Pancreas (tissue), 10 donors: ENCODE data around the gene MX2. TPM values are rescaled to one million over a fixed set of nuclear protein-coding genes. Genes with fewer than 3 reads are reported as not detected.

Source experiments
- ATAC-seq, 4 donors: fragments of 200-7000 bp; cut with Tn5 transposase; one replicate each; pipeline versions ENCODE4 v1.8.0 to v1.9.1; 2020; ENCODE audit warnings: mild to moderate bottlenecking in 4 of 4, moderate library complexity in 4 of 4
- DNase-seq, 6 donors: peaks; one replicate each; pipeline ENCODE4 v3.0.0-alpha.2; 2020
- FAIRE-seq: peaks from 2 replicates; lab custom pipeline; 2012; peaks lifted over from hg19 to GRCh38; lab: Jason Lieb, UNC
- H3K27ac ChIP-seq, 4 donors: fragments of 200-600 bp; sonication (generic); 1 replicate in 3 of 4; 2 replicates in 1 of 4; pipeline versions ENCODE4 v1.5.0 to v1.8.0; 2020
- H3K27me3 ChIP-seq, 4 donors: fragments of 200-600 bp; one replicate each; pipeline ENCODE4 v1.8.0; 2021
- H3K36me3 ChIP-seq, 3 donors: fragments of 200-600 bp; sonication (generic) in 1 of 3; one replicate each; pipeline versions ENCODE4 v1.5.0 to v1.8.0; 2020 to 2021
- H3K4me1 ChIP-seq, 3 donors: fragments of 200-600 bp; one replicate each; pipeline ENCODE4 v1.8.0; 2021
- H3K4me3 ChIP-seq, 4 donors: fragments of 200-600 bp; sonication (generic) in 2 of 4; one replicate each; pipeline versions ENCODE4 v1.5.0 to v1.8.0; 2020 to 2021
- H3K9me3 ChIP-seq, 4 donors: fragments of 200-600 bp; one replicate each; pipeline ENCODE4 v1.8.0; 2021
- WGBS, 2 donors: extraction: QIAGEN DNeasy Blood & Tissue Kit; methylation state at CpG; one replicate each; pipeline ENCODE4 v1.1.7; 2013; 5-methylcytosine and 5-hydroxymethylcytosine counted together
- intact Hi-C, 3 donors: fragments of 100-400 bp; cut with DNase I; formaldehyde crosslinking; loops; one replicate each; pipeline versions ENCODE4 v1.11.1 to v1.14.2; 2022
- polyA plus RNA-seq, 2 donors: library from polyadenylated mRNA; stranded (reverse); fragments of 200-250 nt; gene quantifications; one replicate each; pipeline ENCODE4 v1.2.3, GENCODE V29; 2013
- total RNA-seq, 6 donors: library from RNA; stranded (reverse); fragmentation: NEBNext Ultra II Directional in 4 of 6; extraction: Animal tissue kit (Norgen Biotek cat#: 25700) in 4 of 6; gene quantifications; one replicate each; pipeline versions ENCODE4 v1.2.1 to v1.2.4, GENCODE V29; 2021 to 2023
- TF ChIP-seq, protein P1 (sequence below), 4 donors: fragments of 200-600 bp; sonication (generic) in 3 of 4; IDR thresholded peaks; one replicate each; pipeline versions ENCODE4 v1.5.0 to v1.8.0; 2021; ENCODE audit warnings: antibody characterized with exemption in 4 of 4
- donor health status: healthy with polysubstance abuse.
- donor health status: DM: no; HTN: no; CAD: no; lungs with moderate emphysema.
- donor health status: DM: no; HTN: no; CAD: no.
- donor health status: control.
- donor health status: control.
- donor health status: Bipolar disorder and iron deficiency.
- donor health status: DM: yes; HTN: yes; CAD: no.
- donor health status: DM: no; HTN: no; CAD: no.
- donor health status: DM: no; HTN: no; CAD: no.
- donor health status: DM: yes; HTN: yes; CAD: no.

Gene MX2
- total and polyA plus RNA-seq, 8 donors, result 2.0 to 5.4 (median 4.1) TPM

DNA sequence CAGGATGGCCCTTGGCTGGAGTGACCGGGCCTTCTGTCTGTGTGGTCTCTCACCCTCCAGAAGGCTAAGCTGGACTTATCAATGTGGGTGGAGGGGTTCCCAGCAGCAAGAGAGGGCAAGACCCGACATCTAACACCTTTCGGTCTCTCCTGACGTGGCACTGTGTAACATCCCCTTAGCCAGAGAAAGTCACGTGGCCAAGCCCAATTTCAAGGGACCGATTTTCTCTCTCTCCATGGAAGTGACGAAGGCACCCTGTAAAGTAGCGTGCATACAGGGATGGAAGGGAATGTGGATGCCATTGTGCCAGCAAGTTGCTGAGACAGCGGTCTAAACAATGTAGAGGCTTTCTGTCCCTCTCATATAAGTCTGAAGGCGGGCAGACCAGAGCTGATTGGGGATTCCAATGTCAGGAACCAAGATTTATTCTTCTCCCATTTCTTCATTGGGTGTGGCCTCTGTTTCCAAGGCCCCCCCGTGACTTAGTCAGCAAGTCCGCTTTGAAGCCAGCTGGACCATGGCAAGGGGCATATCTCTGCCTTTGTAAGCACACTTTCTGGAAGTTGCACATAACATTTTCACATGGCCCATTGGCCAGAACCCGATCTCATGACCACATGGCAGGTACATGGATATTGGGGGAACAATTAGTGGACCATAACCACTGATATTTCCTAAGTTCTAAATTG lies 76.7 kb downstream of the MX2 start:
- Histone ChIP-seq H3K4me1 (no peaks in the 10 kb centered on the region), H3K27ac (no peak overlapping the region), H3K27me3 (no peaks in the 10 kb centered on the region), H3K4me3 (no peak overlapping the region), H3K9me3 (no peaks in the 10 kb centered on the region), H3K36me3 (peaks cover 0 to 12% (median 7%) of the 10 kb centered on the region in 3 donors)
- DNase-seq (no peak), FAIRE-seq (no peak), ATAC-seq (no peak)
- 84 to 87% methylated on average over 13 of the region's 13 CpGs for whole genome bisulfite sequencing, 2 donors
- TF ChIP-seq, protein P1, sequence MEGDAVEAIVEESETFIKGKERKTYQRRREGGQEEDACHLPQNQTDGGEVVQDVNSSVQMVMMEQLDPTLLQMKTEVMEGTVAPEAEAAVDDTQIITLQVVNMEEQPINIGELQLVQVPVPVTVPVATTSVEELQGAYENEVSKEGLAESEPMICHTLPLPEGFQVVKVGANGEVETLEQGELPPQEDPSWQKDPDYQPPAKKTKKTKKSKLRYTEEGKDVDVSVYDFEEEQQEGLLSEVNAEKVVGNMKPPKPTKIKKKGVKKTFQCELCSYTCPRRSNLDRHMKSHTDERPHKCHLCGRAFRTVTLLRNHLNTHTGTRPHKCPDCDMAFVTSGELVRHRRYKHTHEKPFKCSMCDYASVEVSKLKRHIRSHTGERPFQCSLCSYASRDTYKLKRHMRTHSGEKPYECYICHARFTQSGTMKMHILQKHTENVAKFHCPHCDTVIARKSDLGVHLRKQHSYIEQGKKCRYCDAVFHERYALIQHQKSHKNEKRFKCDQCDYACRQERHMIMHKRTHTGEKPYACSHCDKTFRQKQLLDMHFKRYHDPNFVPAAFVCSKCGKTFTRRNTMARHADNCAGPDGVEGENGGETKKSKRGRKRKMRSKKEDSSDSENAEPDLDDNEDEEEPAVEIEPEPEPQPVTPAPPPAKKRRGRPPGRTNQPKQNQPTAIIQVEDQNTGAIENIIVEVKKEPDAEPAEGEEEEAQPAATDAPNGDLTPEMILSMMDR (IDR thresholded peaks at IDR 0.05), result no peak
- intact Hi-C loops, result no loop called here

DNA sequence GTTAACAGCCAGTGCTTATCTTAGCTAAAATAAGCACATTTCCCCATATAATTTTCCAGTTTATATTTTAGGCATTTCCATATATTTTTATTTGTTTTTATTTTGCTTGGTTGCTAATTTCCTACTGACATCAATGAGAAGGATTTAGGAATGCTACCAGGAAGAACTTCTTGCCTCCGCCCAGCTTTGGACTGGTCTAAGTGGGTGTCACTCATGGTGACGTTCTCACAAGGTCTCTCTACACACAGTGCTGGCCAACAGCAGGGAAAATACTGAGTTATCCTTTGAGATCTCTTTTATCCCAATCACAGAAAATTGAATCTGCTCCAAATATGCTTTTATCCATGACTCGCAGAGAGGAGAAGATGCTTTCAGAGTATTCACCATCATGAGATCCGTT lies 77.4 kb downstream of the MX2 start:
- H3K27me3 ChIP-seq, result no peaks in the 10 kb centered on the region
- TF ChIP-seq, protein P1 (IDR thresholded peaks at IDR 0.05), result no peak
- H3K4me1 ChIP-seq, result no peaks in the 10 kb centered on the region
- H3K36me3 ChIP-seq, result peaks cover 0 to 12% (median 7%) of the 10 kb centered on the region in 3 donors
- H3K4me3 ChIP-seq, result no peak overlapping the region
- no peaks in the 10 kb centered on the region for H3K9me3 ChIP-seq
- FAIRE-seq (no peak), DNase-seq (no peak), ATAC-seq (no peak)
- WGBS, 2 donors, result 67 to 70% methylated on average over 4 of the region's 4 CpGs
- H3K27ac ChIP-seq, result no peak overlapping the region
- intact Hi-C loops, result no loop called here

DNA sequence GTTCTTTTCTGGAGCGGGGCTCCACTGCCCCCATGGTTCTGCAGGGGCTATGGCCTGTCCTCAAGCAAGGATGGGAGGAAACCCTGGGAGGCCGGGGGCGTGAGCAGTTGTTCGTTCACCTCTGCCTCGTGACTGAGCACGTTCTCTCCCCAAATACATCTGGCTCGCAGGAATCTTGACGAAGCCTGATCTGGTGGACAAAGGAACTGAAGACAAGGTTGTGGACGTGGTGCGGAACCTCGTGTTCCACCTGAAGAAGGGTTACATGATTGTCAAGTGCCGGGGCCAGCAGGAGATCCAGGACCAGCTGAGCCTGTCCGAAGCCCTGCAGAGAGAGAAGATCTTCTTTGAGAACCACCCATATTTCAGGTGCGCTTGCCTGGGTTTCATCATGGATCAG lies 79.7 kb downstream of the MX2 start:
- H3K36me3 ChIP-seq, result peaks cover 0 to 11% (median 6%) of the 10 kb centered on the region in 3 donors
- ATAC-seq (no peak), DNase-seq (no peak), FAIRE-seq (no peak)
- H3K27ac ChIP-seq, result no peak overlapping the region
- H3K4me1 ChIP-seq, result no peaks in the 10 kb centered on the region
- no peaks in the 10 kb centered on the region for H3K27me3 ChIP-seq
- H3K9me3 ChIP-seq, result no peaks in the 10 kb centered on the region
- WGBS, 2 donors, result 91 to 97% methylated on average over 14 of the region's 14 CpGs
- TF ChIP-seq, protein P1 (IDR thresholded peaks at IDR 0.05), result no peak
- intact Hi-C loops, result no loop called here
- no peak overlapping the region for H3K4me3 ChIP-seq

DNA sequence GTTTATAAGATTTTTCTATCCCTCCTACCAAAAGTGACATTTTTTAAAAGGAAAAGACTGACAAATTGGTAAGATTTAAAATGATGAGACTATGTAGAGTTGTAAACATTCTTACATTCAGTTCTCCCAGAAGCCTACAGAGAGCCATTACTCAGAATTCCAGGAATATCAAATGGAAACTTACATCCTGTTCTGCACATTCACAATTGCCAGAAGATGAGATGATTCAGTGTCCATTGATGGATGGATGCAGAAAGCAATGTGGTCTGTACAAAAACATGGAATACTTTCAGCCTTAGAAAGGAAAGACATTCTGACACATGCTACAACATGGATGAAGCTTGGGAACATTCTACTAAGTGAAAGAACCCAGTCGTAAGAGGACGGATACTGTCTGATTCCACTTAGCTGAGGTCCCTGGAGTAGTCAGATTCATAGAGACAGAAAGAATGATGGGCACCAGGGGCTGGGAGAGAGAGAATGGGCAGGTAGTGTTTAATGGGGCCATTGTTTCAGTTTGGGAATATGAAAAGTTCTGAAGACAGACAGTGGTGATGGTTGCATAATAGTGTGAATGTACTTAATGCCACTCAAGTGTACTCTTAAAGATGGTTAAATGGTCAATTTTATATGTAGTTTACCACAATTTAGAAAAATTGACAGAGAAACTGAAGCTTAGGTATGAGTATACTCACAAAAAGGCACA lies 80.8 kb downstream of the MX2 start:
- H3K9me3 ChIP-seq, result no peaks in the 10 kb centered on the region
- H3K27me3 ChIP-seq, result no peaks in the 10 kb centered on the region
- H3K27ac ChIP-seq, result no peak overlapping the region
- no peak overlapping the region for H3K4me3 ChIP-seq
- FAIRE-seq, result no peak
- H3K4me1 ChIP-seq, result no peaks in the 10 kb centered on the region
- TF ChIP-seq, protein P1 (IDR thresholded peaks at IDR 0.05), result no peak
- no peak for DNase-seq
- ATAC-seq, result no peak
- peaks cover 0 to 11% (median 0%) of the 10 kb centered on the region in 3 donors for H3K36me3 ChIP-seq
- intact Hi-C loops, result no loop called here
- whole genome bisulfite sequencing, 2 donors, result 81 to 89% methylated on average over 2 of the region's 2 CpGs

DNA sequence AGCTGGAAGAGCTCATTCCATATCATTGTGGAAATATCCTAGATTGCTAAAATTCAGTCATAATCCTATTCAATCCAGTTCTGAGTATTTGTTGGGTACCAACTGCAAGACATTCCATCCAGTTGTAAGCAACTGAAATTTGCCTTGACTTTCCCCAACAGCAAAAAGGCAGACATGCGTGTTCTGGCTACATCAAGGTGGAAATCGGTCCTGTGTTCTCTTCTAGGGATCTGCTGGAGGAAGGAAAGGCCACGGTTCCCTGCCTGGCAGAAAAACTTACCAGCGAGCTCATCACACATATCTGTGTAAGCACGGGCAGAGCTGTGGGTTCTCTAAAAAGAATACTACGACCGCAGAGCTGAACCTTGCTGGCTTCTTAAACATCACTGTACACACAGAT lies 81.7 kb downstream of the MX2 start:
- DNase-seq, result no peak
- FAIRE-seq, result no peak
- WGBS, 2 donors, result 87 to 93% methylated on average over 7 of the region's 7 CpGs
- H3K4me3 ChIP-seq, result no peak overlapping the region
- H3K27ac ChIP-seq, result no peak overlapping the region
- TF ChIP-seq, protein P1 (IDR thresholded peaks at IDR 0.05), result no peak
- H3K9me3 ChIP-seq, result no peaks in the 10 kb centered on the region
- intact Hi-C loops, result no loop called here
- no peak for ATAC-seq
- H3K4me1 ChIP-seq, result no peaks in the 10 kb centered on the region
- H3K36me3 ChIP-seq, result peaks cover 0 to 11% (median 0%) of the 10 kb centered on the region in 3 donors
- H3K27me3 ChIP-seq, result no peaks in the 10 kb centered on the region
